Keratinocyte (primary cell): ENCODE results near the gene C1RL.

Experiments
- CTCF ChIP-seq, 3 experiments: IDR thresholded peaks in 1 of 3; conservative IDR thresholded peaks in 1 of 3; optimal IDR thresholded peaks in 1 of 3; 2 replicates in 2 of 3; 3 replicates in 1 of 3; pipeline versions ENCODE3 to v1.5.1; 2011; ENCODE audit warnings: low read length in 3 of 3, mild to moderate bottlenecking in 3 of 3, moderate library complexity in 2 of 3, control low read depth in 1 of 3, inconsistent platforms in 1 of 3; ENCODE audit not compliant: insufficient read depth in 2 of 3; ENCODE audit errors: extremely low read depth in 1 of 3
- EZH2 ChIP-seq: IDR thresholded peaks from one replicate; pipeline ENCODE4 v1.6.1; 2012; ENCODE audit warnings: inconsistent platforms, mild to moderate bottlenecking, low read length, moderate library complexity

- TF ChIP-seq CTCF (optimal IDR thresholded peaks at IDR 0.05 in 1 of 3, IDR thresholded peaks at IDR 0.05 in 1 of 3, conservative IDR thresholded peaks at IDR 0.05 in 1 of 3; ENCODE audit: extremely low read depth in 1 of 3, insufficient read depth in 2 of 3, low read length in 3 of 3) (no peak), EZH2 (no peak)
These were observed 6.4 kb downstream of the C1RL start for GRCh38 chr12:7102582-7102981.
